GM19438 (cell line): ENCODE measurements around the gene RGSL1.

Experiments
- ATAC-seq: cut with Tn5 transposase; IDR thresholded peaks from one replicate; pipeline ENCODE4 v1.9.1; 2021; ENCODE audit warnings: low read depth; ENCODE audit not compliant: unreplicated experiment

Gene RGSL1

GRCh38 chr1:182450087-182450486 is at the start of gene RGSL1:
Gene RGSL1 (plus strand): TSS chr1:182450146. CDS start chr1:182450166, 20 bp downstream.
- no peak for ATAC-seq

- ATAC-seq = no peak
Measured at GRCh38 chr1:182400567-182400966, 49.4 kb upstream of the RGSL1 start, which contains the start of gene TEDDM1. Gene TEDDM1 (minus strand): TSS chr1:182400667. CDS start chr1:182400485, 182 bp downstream.

- ATAC-seq = no peak
Measured at GRCh38 chr1:182404781-182405180, 45.2 kb upstream of the RGSL1 start.

GRCh38 chr1:182405578-182405977 is 44.4 kb upstream of the RGSL1 start:
- no peak for ATAC-seq

GRCh38 chr1:182406012-182406411 is 43.9 kb upstream of the RGSL1 start:
- no peak for ATAC-seq

- no peak for ATAC-seq
Measured at GRCh38 chr1:182407724-182408123, 42.2 kb upstream of the RGSL1 start.

GRCh38 chr1:182408435-182409075 is 41.4 kb upstream of the RGSL1 start:
- no peak for ATAC-seq

GRCh38 chr1:182410138-182410537 is 39.8 kb upstream of the RGSL1 start:
- no peak for ATAC-seq

- no peak for ATAC-seq
Measured at GRCh38 chr1:182410620-182411273, 39.2 kb upstream of the RGSL1 start.

GRCh38 chr1:182413486-182413885 is 36.5 kb upstream of the RGSL1 start:
- ATAC-seq = no peak

- ATAC-seq = no peak
Measured at GRCh38 chr1:182413969-182414368, 36.0 kb upstream of the RGSL1 start.

GRCh38 chr1:182415789-182416188 is 34.2 kb upstream of the RGSL1 start:
- no peak for ATAC-seq

GRCh38 chr1:182426442-182427430 is 23.2 kb upstream of the RGSL1 start:
- ATAC-seq = peak; percentile 69

GRCh38 chr1:182428043-182428442 is 21.9 kb upstream of the RGSL1 start:
- no peak for ATAC-seq

- ATAC-seq = no peak
Measured at GRCh38 chr1:182430263-182431068, 19.5 kb upstream of the RGSL1 start.

- no peak for ATAC-seq
Measured at GRCh38 chr1:182431278-182431677, 18.7 kb upstream of the RGSL1 start.

GRCh38 chr1:182433580-182433979 is 16.4 kb upstream of the RGSL1 start:
- no peak for ATAC-seq

- ATAC-seq = no peak
Measured at GRCh38 chr1:182438326-182438725, 11.6 kb upstream of the RGSL1 start.

GRCh38 chr1:182441719-182442118 is 8.2 kb upstream of the RGSL1 start:
- ATAC-seq = no peak

- ATAC-seq = no peak
Measured at GRCh38 chr1:182442333-182442732, 7.6 kb upstream of the RGSL1 start.
